GM12878 (cell line): Measurements from ENCODE around the gene EHBP1L1. TPM values are rescaled to one million over a fixed set of nuclear protein-coding genes. Genes with fewer than 3 reads are reported as not detected.

Experiments used
- ATF7 ChIP-seq: fragments of 450-650 bp; IDR thresholded peaks from 2 replicates; pipeline ENCODE4 v1.6.1; 2016; ENCODE audit warnings: low read depth, mild to moderate bottlenecking
- BCL3 ChIP-seq: IDR thresholded peaks from 2 replicates; pipeline ENCODE4 v1.6.1; 2011; ENCODE audit warnings: borderline replicate concordance, low read depth, mild to moderate bottlenecking, moderate library complexity, low read length; ENCODE audit not compliant: insufficient read depth, poor library complexity, severe bottlenecking
- BHLHE40 ChIP-seq, 2 experiments: fragments of 450-650 bp in 1 of 2; IDR thresholded peaks; 2 replicates each; pipeline ENCODE4 v1.6.1; 2011 to 2017; ENCODE audit warnings: low read depth in 2 of 2, borderline replicate concordance in 1 of 2, improper control_type of control experiment in 1 of 2, low read length in 1 of 2, mild to moderate bottlenecking in 1 of 2
- CBX5 ChIP-seq: sonication (generic); IDR thresholded peaks from 2 replicates; pipeline ENCODE4 v1.6.1; 2016; ENCODE audit warnings: low read depth, moderate library complexity, mild to moderate bottlenecking, inconsistent platforms
- CREB1 ChIP-seq: IDR thresholded peaks from 2 replicates; pipeline ENCODE4 v1.6.1; 2012; ENCODE audit warnings: low read depth, mild to moderate bottlenecking, inconsistent platforms
- CUX1 ChIP-seq: IDR thresholded peaks from 2 replicates; pipeline ENCODE4 v1.6.1; 2012; ENCODE audit warnings: improper control_type of control experiment, low read depth, low read length; ENCODE audit not compliant: insufficient replicate concordance
- HDAC6 ChIP-seq: fragments of 200-600 bp; sonication (generic); IDR thresholded peaks from one replicate; pipeline ENCODE4 v1.8.0; 2017; ENCODE audit warnings: antibody characterized with exemption; ENCODE audit not compliant: unreplicated experiment
- HDGF ChIP-seq: fragments of 450-650 bp; IDR thresholded peaks from 2 replicates; pipeline ENCODE4 v1.6.1; 2016; ENCODE audit warnings: antibody characterized with exemption
- IRF3 ChIP-seq: fragments of 450-650 bp; IDR thresholded peaks from 2 replicates; pipeline ENCODE4 v1.6.1; 2014; ENCODE audit warnings: mild to moderate bottlenecking
- MLLT1 ChIP-seq: fragments of 450-650 bp; IDR thresholded peaks from 2 replicates; pipeline ENCODE4 v1.6.1; 2016; ENCODE audit warnings: mild to moderate bottlenecking
- NR2F1 ChIP-seq: fragments of 450-650 bp; conservative IDR thresholded peaks from 2 replicates; pipeline ENCODE4 v1.6.1; 2017; ENCODE audit warnings: mild to moderate bottlenecking
- POLR2A ChIP-seq: IDR thresholded peaks from 2 replicates; pipeline ENCODE4 v1.6.1; 2011; ENCODE audit warnings: low read depth, mild to moderate bottlenecking, low read length
- POLR2AphosphoS2 ChIP-seq: IDR thresholded peaks from 2 replicates; pipeline ENCODE4 v1.6.1; 2011; ENCODE audit warnings: low read depth, mild to moderate bottlenecking, low read length, improper control_type of control experiment, moderate library complexity
- RB1 ChIP-seq: fragments of 450-650 bp; formaldehyde crosslinking; IDR thresholded peaks from 2 replicates; pipeline ENCODE4 v1.6.1; 2017; ENCODE audit warnings: mild to moderate bottlenecking, borderline replicate concordance
- SIX5 ChIP-seq: IDR thresholded peaks from 2 replicates; pipeline ENCODE4 v1.6.1; 2011; ENCODE audit warnings: mild to moderate bottlenecking, low read depth, low read length, moderate library complexity; ENCODE audit not compliant: severe bottlenecking
- TCF12 ChIP-seq: IDR thresholded peaks from 2 replicates; pipeline ENCODE4 v1.6.1; 2011; ENCODE audit warnings: low read depth, mild to moderate bottlenecking, low read length
- polyA plus RNA-seq, 11 experiments: library from polyadenylated mRNA; depleted of rRNA in 4 of 11; unstranded in 6 of 11; stranded (reverse) in 5 of 11; fragments of >200 nt; fragmentation: Nextera tagmentation in 4 of 11; fragmentation: Illumina TruSeq in 1 of 11; extraction: Ambion mirVana in 4 of 11; extraction: Trizol in 1 of 11; gene quantifications; 1 replicate in 1 of 11; 2 replicates in 10 of 11; pipeline versions ENCODE4 v1.2.1 to v1.2.3, GENCODE V29; 2011 to 2016; ENCODE audit warnings: inconsistent platforms in 2 of 11, missing spikeins in 2 of 11, low read depth in 1 of 11
- total RNA-seq, 4 experiments: library from RNA; depleted of rRNA in 3 of 4; stranded (reverse); fragments of >200 nt in 3 of 4; fragmentation: Illumina TruSeq in 1 of 4; extraction: Trizol in 1 of 4; gene quantifications; 2 replicates each; pipeline versions ENCODE4 v1.2.1 to v1.2.3, GENCODE V29; 2013 to 2021

EHBP1L1 gene
- total and polyA plus RNA-seq, 10 of the 15 experiments (the other 5 are each of a cell fraction or from before 2014, with no cell fraction given) = 0.06 to 99.4 (median 32.7) TPM

- TF ChIP-seq IRF3 (peak; percentile 94), HDGF (peak; percentile 79; the same call in 1 of the 2 replicates), NR2F1 (no peak), HDAC6 (no peak), MLLT1 (peak; percentile 100), TCF12 (0 out of 2 replicates have a peak, but pooled peaks have one; percentile 28), BHLHE40 (IDR thresholded peaks at IDR 0.05; ENCODE audit: borderline replicate concordance in 1 of 2, low read depth in 2 of 2, low read length in 1 of 2) (peak in 1 of 2 experiments; percentile 59; a peak in 1 of 4 replicates), CBX5 (no peak), CUX1 (peak; percentile 98), SIX5 (peak; percentile 75), BCL3 (no peak), CREB1 (peak; percentile 96), ATF7 (peak; percentile 82), POLR2A (peak; percentile 64), POLR2AphosphoS2 (peak; percentile 81; the same call in 1 of the 2 replicates), RB1 (no peak; the same call in 1 of the 2 replicates)
Observed at GRCh38 chr11:65615229-65615949, 39.5 kb downstream of the EHBP1L1 start, which contains the start of gene PCNX3 (continued).
